B cell (primary cell): ENCODE data around the gene PROSER1. TPM values are rescaled to one million over a fixed set of nuclear protein-coding genes. Genes with fewer than 3 reads are reported as not detected.

Source experiments
- ATAC-seq: fragments of 200-7000 bp; cut with Tn5 transposase; one replicate; pipeline ENCODE4 v1.10.0; 2021; ENCODE audit warnings: low read depth, mild to moderate bottlenecking, moderate number of reproducible peaks, moderate library complexity
- CTCF ChIA-PET: fragments of 350-600 bp; sonication (Branson Sonifier 250); formaldehyde crosslinking; loops from one replicate; lab custom pipeline; 2021; ENCODE audit warnings: antibody characterized with exemption, inconsistent platforms; lab: Charles Lee
- POLR2A ChIA-PET: fragments of 350-600 bp; sonication (Branson Sonifier 250); formaldehyde crosslinking; loops from one replicate; lab custom pipeline; 2021; ENCODE audit warnings: antibody characterized with exemption; lab: Charles Lee
- DNase-seq: peaks from one replicate; pipeline ENCODE4 v3.0.0; 2013
- H2AFZ ChIP-seq: 2 replicates; pipeline ENCODE4 v1.6.1; 2012; ENCODE audit warnings: mild to moderate bottlenecking, low read depth, low read length; ENCODE audit not compliant: insufficient read depth, poor library complexity, severe bottlenecking
- H3K27ac ChIP-seq, 2 donors: 1 replicate in 1 of 2; 2 replicates in 1 of 2; pipeline ENCODE4 v1.5.1; 2012 to 2013; ENCODE audit warnings: low read length in 2 of 2, mild to moderate bottlenecking in 2 of 2, moderate library complexity in 1 of 2
- H3K27me3 ChIP-seq, 4 experiments: fragments of 200-600 bp in 1 of 4; sonication (generic) in 1 of 4; replicated peaks in 1 of 4; 1 replicate in 2 of 4; 2 replicates in 2 of 4; pipeline versions ENCODE4 v1.6.1 to v1.7.0; 2013 to 2016; ENCODE audit warnings: low read length in 3 of 4, mild to moderate bottlenecking in 2 of 4, mixed read lengths in 1 of 4, moderate library complexity in 1 of 4; ENCODE audit not compliant: insufficient read depth in 4 of 4, control insufficient read depth in 3 of 4; ENCODE audit errors: control extremely low read depth in 1 of 4
- H3K36me3 ChIP-seq, 2 experiments: replicated peaks in 1 of 2; 1 replicate in 1 of 2; 2 replicates in 1 of 2; pipeline versions ENCODE4 v1.6.1 to v1.7.1; 2013; ENCODE audit warnings: low read length in 1 of 2; ENCODE audit not compliant: insufficient read depth in 2 of 2, control insufficient read depth in 1 of 2; ENCODE audit errors: control extremely low read depth in 1 of 2, extremely low read depth in 1 of 2
- H3K4me1 ChIP-seq, 2 donors: fragments of 200-600 bp in 1 of 2; sonication (generic) in 1 of 2; 1 replicate in 1 of 2; 2 replicates in 1 of 2; pipeline versions ENCODE4 v1.5.1 to v1.6.1; 2013 to 2017; ENCODE audit warnings: low read length in 2 of 2; ENCODE audit not compliant: control insufficient read depth in 2 of 2, insufficient read depth in 2 of 2
- H3K4me2 ChIP-seq: replicated peaks from 2 replicates; pipeline ENCODE3; 2012; ENCODE audit warnings: mild to moderate bottlenecking, low read depth, low read length; ENCODE audit not compliant: poor library complexity, severe bottlenecking
- H3K4me3 ChIP-seq, 5 experiments: fragments of 200-600 bp in 1 of 5; sonication (generic) in 1 of 5; 1 replicate in 3 of 5; 2 replicates in 2 of 5; pipeline versions ENCODE4 v1.5.1 to v1.7.0; 2011 to 2016; ENCODE audit warnings: low read length in 4 of 5, mild to moderate bottlenecking in 4 of 5, low read depth in 2 of 5, control low read depth in 1 of 5, moderate library complexity in 1 of 5; ENCODE audit not compliant: insufficient read depth in 1 of 5; ENCODE audit errors: control extremely low read depth in 1 of 5, extremely low read depth in 1 of 5
- H3K79me2 ChIP-seq: fragments of 200-600 bp; sonication (generic); one replicate; pipeline ENCODE4 v1.6.0; 2016; ENCODE audit warnings: low read length; ENCODE audit not compliant: control insufficient read depth, insufficient read depth
- H3K9ac ChIP-seq: fragments of 200-600 bp; sonication (generic); 2 replicates; pipeline ENCODE4 v1.6.1; 2017; ENCODE audit warnings: mild to moderate bottlenecking, low read length, moderate library complexity
- H3K9me3 ChIP-seq, 3 donors: one replicate each; pipeline versions ENCODE4 v1.6.1 to v1.7.1; 2013; ENCODE audit warnings: low read length in 2 of 3; ENCODE audit not compliant: control insufficient read depth in 2 of 3, insufficient read depth in 1 of 3; ENCODE audit errors: control extremely low read depth in 1 of 3
- H4K20me1 ChIP-seq: 2 replicates; pipeline ENCODE4 v1.6.0; 2012; ENCODE audit warnings: mild to moderate bottlenecking, low read length; ENCODE audit not compliant: insufficient read depth, control insufficient read depth, poor library complexity, severe bottlenecking
- H3K27ac Mint-ChIP-seq: one replicate; pipeline ENCODE4 v1.8.0; 2021; ENCODE audit warnings: mixed read lengths
- H3K27me3 Mint-ChIP-seq: one replicate; pipeline ENCODE4 v1.8.0; 2021; ENCODE audit warnings: mixed read lengths
- H3K4me1 Mint-ChIP-seq: one replicate; pipeline ENCODE4 v1.8.0; 2021; ENCODE audit warnings: mixed read lengths
- H3K4me3 Mint-ChIP-seq: one replicate; pipeline ENCODE4 v1.8.0; 2021; ENCODE audit warnings: mixed read lengths
- H3K9me3 Mint-ChIP-seq: one replicate; pipeline ENCODE4 v1.8.0; 2022; ENCODE audit warnings: mixed read lengths; ENCODE audit not compliant: insufficient read depth
- CTCF ChIP-seq: fragments of 200-600 bp; IDR thresholded peaks from one replicate; pipeline ENCODE4 v1.8.0; 2022; ENCODE audit warnings: antibody characterized with exemption, mild to moderate bottlenecking
- EZH2 ChIP-seq: IDR thresholded peaks from 2 replicates; pipeline ENCODE4 v1.6.1; 2012; ENCODE audit warnings: borderline replicate concordance, low read depth, mild to moderate bottlenecking, moderate library complexity, low read length; ENCODE audit not compliant: insufficient read depth, poor library complexity, severe bottlenecking
- WGBS: methylation state at CpG from one replicate; pipeline ENCODE4 v1.1.5; 2013; ENCODE audit warnings: missing lambda C conversion rate; ENCODE audit not compliant: insufficient coverage; 5-methylcytosine and 5-hydroxymethylcytosine counted together
- intact Hi-C: fragments of 100-400 bp; cut with micrococcal nuclease; formaldehyde crosslinking; loops from one replicate; pipeline ENCODE4 v1.10.0; 2022
- polyA plus RNA-seq: library from polyadenylated mRNA; depleted of rRNA; stranded (reverse); fragments of >200 nt; gene quantifications from 2 replicates; pipeline ENCODE4 v1.2.3, GENCODE V29; 2012
- total RNA-seq, 2 donors: library from RNA; stranded (reverse); fragments of 120-200 nt in 1 of 2; gene quantifications; 1 replicate in 1 of 2; 2 replicates in 1 of 2; pipeline versions ENCODE4 v1.2.3 to v1.2.4, GENCODE V29; 2013 to 2022

Gene PROSER1
- total and polyA plus RNA-seq, 2 donors (not counting 1 experiment from before 2014, with no cell fraction given) = 18.1 to 63.5 TPM

DNA sequence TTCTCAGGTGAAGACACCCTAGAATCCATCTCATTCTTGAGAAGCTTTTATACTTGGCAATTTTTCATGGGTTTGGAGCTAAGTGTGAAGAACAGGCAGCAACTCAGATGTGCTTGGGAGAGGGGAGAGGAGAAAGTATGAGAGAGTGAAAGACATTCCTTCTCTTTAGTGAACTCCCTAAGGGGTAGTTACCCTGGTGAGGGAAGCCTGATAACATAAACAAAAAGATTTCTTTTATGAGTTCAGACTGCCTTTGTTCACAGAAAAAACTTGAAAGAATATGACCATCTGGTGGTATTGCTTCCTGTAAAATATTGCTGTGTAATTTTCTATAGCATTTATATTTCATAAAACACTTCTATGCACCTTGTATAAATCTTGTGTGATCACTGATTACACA is 47.2 kb downstream of the PROSER1 start, which contains the start of gene STOML3:
TSS of gene STOML3 (minus strand) at position 139 of the 400 bp plus-strand sequence. CDS start at position 29, 110 bp downstream.
- Histone ChIP-seq H3K4me1 (no peaks in the 10 kb centered on the region), H3K4me2 (no peak within 1 kb of the TSS), H3K79me2 (no peaks in the 10 kb centered on the region), H3K9me3 (no peaks in the 10 kb centered on the region), H3K9ac (no peak within 1 kb of the TSS), H3K27me3 (no peaks in the 10 kb centered on the region), H4K20me1 (no peaks in the 10 kb centered on the region), H2AFZ (no peak within 1 kb of the TSS), H3K36me3 (no peaks in the 10 kb centered on the region), H3K4me3 (no peak within 1 kb of the TSS), H3K27ac (no peak within 1 kb of the TSS)
- Mint-ChIP-seq H3K27ac (no peak within 1 kb of the TSS), H3K27me3 (no peaks in the 10 kb centered on the region), H3K4me3 (no peak within 1 kb of the TSS), H3K9me3 (no peaks in the 10 kb centered on the region), H3K4me1 (no peaks in the 10 kb centered on the region)
- ATAC-seq (no peak), DNase-seq (no peak)
- intact Hi-C loops = no loop called here
- ChIA-PET POLR2A (no interaction called here), CTCF (interaction anchor here (0.7 kb wide), 1 partner anchor 1819 kb away, joined by 3 read pairs; no protein-coding TSS in a partner anchor)
- TF ChIP-seq CTCF = no peak
- TF ChIP-seq EZH2 = no peak

DNA sequence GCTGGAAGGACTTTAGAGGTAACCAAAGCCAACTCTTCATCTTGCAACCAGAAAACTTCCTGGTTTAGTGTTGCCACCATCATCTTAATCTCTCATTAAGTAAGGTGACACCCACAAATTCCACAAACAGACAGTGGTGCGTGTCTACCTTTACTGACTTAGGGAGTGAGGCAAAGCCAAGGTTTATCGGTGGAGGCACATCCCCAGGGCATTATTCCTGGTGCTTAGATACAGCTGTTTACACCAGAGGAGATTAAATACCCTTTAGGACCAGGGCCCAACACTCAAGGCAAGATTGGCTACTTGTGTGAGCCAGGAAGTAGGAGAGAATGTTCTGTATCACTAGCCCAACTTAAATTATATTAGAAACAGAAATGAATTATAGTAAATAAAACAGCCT is 56.8 kb downstream of the PROSER1 start:
- peaks cover 5% of the 10 kb centered on the region for H3K9me3 Mint-ChIP-seq
- Histone ChIP-seq H4K20me1 (no peaks in the 10 kb centered on the region), H3K27ac (no peak overlapping the region), H2AFZ (no peak overlapping the region), H3K9ac (no peak overlapping the region), H3K4me1 (no peaks in the 10 kb centered on the region), H3K27me3 (peaks cover 0 to 2% (median 0%) of the 10 kb centered on the region in 4 experiments), H3K9me3 (peaks cover 0 to 3% (median 0%) of the 10 kb centered on the region in 3 donors), H3K4me2 (no peak overlapping the region), H3K79me2 (no peaks in the 10 kb centered on the region), H3K36me3 (no peaks in the 10 kb centered on the region), H3K4me3 (no peak overlapping the region)
- CTCF ChIA-PET = interaction anchor here (0.6 kb wide), 1 partner anchor 31 kb away, joined by 3 read pairs; no protein-coding TSS in a partner anchor
- H3K4me1 Mint-ChIP-seq = no peaks in the 10 kb centered on the region
- ATAC-seq (no peak), DNase-seq (no peak)
- TF ChIP-seq EZH2 (no peak), CTCF (no peak)
- H3K4me3 Mint-ChIP-seq = no peak overlapping the region
- 100% methylated on average over 1 of the region's 2 CpGs for WGBS
- peaks cover 14% of the 10 kb centered on the region for H3K27me3 Mint-ChIP-seq
- no peak overlapping the region for H3K27ac Mint-ChIP-seq
- intact Hi-C loops = no loop called here
- POLR2A ChIA-PET = no interaction called here
